H54 (cell line): ENCODE data around the gene ALOX12B.
"Not testable (repeated sequence)": the region's sequence is repeated elsewhere in the genome, so short reads cannot be mapped to it uniquely, and the experiment has no call there.

Experiments used
- DNase-seq: peaks from one replicate; pipeline ENCODE4 v3.0.0; 2011; ENCODE audit warnings: low spot score, mixed read lengths; ENCODE audit not compliant: insufficient read length
- FAIRE-seq: peaks from 3 replicates; lab custom pipeline; 2011; peaks lifted over from hg19 to GRCh38; lab: Jason Lieb, UNC
- POLR2A ChIP-seq: IDR thresholded peaks from 2 replicates; pipeline ENCODE4 v1.6.1; 2011; ENCODE audit warnings: low read depth, mild to moderate bottlenecking, low read length

The ALOX12B gene

DNA sequence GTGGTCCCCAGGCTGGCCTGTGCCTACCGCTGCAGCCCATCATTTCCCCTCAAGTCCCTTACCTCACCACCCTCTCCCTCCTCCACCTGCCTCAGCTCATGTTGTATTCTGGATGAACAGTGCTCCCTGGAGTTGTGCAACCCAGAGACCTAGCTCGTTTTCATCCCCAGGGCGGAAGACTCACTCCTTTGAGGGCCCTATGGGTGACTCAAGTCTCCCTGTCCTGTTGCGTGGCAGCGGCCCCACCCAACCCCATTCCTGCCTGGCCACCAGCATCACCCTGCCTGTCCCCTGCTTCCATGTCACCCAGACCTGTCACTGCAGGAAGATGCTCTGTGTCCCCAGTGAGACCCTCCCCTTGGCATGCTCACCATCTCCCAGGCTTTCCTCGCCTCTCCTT lies 3.3 kb downstream of the ALOX12B start:
- DNase-seq = no peak
- FAIRE-seq = no peak
- TF ChIP-seq POLR2A = no peak

- no peak for FAIRE-seq
- TF ChIP-seq POLR2A = no peak
- no peak for DNase-seq
These were observed 5.2 kb downstream of the ALOX12B start for GRCh38 chr17:8082292-8082691.

GRCh38 chr17:8081876-8082275 lies 5.6 kb downstream of the ALOX12B start:
- TF ChIP-seq POLR2A = no peak
- FAIRE-seq (no peak), DNase-seq (no peak)

GRCh38 chr17:8080799-8081219 lies 6.7 kb downstream of the ALOX12B start:
- TF ChIP-seq POLR2A = no peak
- DNase-seq (no peak), FAIRE-seq (no peak)

DNA sequence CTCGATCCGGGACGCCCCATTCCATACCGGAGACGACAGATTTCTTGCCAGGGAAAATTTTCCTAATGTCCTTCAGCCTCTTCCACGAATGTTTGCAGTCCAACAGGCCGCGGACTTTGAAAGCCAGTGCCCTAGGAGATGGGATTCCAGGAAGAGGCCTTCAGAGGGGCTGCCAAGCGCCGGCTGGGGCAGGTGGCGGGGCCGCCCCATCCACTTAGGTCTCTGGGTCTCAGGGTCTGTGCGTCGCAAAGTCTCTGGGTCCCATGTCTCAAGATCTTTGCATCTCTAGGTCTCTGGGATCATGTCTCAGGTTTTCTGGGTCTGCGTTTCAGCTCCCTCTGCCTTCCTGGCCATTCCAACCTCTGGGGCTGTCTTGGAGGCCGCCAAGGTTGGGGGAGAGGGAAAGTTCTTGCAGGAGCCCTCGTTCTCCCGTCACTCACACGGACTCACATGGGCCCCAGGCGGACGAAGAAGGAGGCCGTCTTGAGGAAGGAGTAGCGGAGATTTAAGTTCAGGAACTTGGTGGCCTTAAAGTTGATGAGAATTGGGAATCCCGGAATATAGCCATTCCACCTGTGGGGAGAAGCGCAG lies 7.2 kb downstream of the ALOX12B start:
- no peak for FAIRE-seq
- no peak for TF ChIP-seq POLR2A
- DNase-seq = no peak

DNA sequence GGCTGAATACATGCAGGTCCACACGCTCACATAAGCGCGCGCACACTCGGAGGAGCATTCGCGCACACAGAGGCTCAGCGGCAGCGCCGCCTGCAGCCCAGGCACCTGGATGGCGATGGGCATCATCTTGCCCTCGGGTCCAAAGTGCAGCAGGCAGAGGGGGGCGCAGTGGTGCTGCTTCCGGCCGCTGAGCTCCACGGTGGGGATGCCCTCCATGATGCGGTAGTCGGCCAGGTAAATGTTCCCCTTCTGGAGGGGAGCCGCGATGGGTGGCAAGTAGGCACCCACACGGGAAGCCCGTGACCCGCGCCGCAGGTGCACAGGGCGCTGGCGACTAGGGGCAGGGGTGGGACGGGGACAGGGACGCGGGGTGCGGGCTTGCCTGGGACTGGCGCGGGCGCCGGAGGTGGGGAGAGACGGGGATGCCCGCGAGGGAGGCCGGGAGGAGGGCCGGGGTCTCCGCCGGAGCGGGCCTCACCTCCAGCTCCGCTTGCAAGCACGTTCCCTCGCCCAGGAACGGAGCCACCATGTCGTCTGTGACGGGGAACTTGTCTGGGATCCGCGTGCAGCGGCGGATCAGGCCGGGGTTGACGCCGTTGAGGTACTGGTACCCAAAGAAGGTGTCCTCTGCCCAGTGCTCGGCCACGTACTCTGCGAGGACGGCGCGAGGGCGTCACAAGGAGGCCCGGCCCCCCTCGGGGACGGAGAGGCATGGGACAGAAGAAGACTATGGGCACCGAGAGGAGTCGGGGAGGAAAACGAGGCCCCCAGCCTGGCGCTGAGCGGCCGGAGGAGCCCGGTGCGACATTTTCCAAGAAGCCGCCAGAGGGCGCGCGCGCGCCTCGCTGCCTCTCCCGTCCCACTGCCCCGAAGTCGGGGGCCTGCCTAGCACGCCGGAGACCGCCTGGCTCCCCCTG lies 8.0 kb downstream of the ALOX12B start:
- DNase-seq (peak; percentile 85), FAIRE-seq (no peak)
- TF ChIP-seq POLR2A = no peak

DNA sequence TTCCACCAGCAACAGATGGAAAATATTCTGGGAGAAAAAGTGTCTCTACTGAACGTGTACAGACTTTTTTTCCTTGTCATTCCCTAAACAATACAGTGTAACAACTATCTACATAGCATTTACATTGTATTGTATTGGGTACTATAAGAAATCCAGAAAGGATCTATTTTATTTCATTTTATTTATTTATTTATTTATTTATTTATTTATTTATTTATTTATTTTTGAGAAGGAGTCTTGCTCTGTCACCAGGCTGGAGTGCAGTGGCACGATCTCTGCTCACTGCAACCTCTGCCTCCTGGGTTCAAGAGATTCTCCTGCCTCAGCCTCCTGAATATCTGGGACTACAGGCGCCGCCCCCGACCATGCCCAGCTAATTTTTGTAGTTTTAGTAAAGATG lies 9.6 kb downstream of the ALOX12B start:
- not testable (repeated sequence) for FAIRE-seq

GRCh38 chr17:8076502-8077266 lies 10.8 kb downstream of the ALOX12B start:
- FAIRE-seq (no peak), DNase-seq (no peak)
- no peak for TF ChIP-seq POLR2A

More for the DNA sequence above, 9.6 kb downstream of the ALOX12B start:
- DNase-seq = not testable (repeated sequence)

DNA sequence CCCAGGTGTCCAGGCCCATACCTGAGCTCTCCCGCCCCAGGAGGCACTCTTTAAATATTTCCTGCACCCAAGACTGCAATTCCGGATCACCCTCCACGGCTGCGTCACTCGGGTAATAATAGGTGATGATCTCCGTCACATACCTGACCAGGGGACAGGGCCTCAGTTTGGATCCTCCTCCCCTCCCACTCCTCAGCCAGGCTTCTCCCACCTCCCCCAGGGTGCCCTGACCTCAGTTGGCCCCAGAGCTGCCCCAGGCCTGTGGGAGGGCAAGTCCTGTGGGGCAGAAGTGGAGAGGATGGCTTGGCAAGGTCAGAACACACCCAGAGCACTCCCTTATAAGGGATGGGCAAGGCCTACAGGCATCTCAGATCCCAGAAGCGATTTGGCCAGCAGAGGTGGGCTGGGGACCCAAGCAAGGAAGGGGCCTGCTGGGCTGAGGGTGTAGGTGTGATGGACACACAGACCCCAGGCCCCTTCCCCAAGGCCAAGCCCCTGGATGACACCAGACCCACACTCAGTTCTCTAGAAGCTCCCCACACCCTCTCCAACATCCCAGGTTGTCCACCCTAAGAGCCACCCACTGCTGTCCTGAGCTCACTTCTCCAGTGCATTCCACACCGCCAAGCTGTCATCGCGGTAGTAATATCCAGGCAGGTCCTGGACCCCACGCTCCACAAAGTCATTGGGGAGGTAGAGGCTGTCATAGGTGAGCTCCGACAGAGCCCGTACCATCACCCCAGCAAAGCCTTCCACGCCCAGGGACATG lies 11.8 kb downstream of the ALOX12B start:
- no peak for DNase-seq
- FAIRE-seq = no peak
- TF ChIP-seq POLR2A = no peak

GRCh38 chr17:8075081-8075480 lies 12.4 kb downstream of the ALOX12B start:
- TF ChIP-seq POLR2A = no peak
- DNase-seq (no peak), FAIRE-seq (no peak)

GRCh38 chr17:8074554-8074953 lies 13.0 kb downstream of the ALOX12B start:
- no peak for DNase-seq
- no peak for FAIRE-seq
- TF ChIP-seq POLR2A = no peak

GRCh38 chr17:8073627-8074484 lies 13.7 kb downstream of the ALOX12B start:
- DNase-seq = peak; percentile 86
- FAIRE-seq = no peak
- TF ChIP-seq POLR2A = no peak

GRCh38 chr17:8072729-8073461 lies 14.6 kb downstream of the ALOX12B start:
- DNase-seq (no peak), FAIRE-seq (no peak)
- no peak for TF ChIP-seq POLR2A
